Endothelial cell (in vitro differentiated cells): ENCODE data around the gene AQP2. TPM values are rescaled to one million over a fixed set of nuclear protein-coding genes. Genes with fewer than 3 reads are reported as not detected.

Experiments
- DNase-seq: peaks from one replicate; pipeline ENCODE4 v3.0.0; 2021; ENCODE audit warnings: low spot score
- H3K27ac Mint-ChIP-seq: one replicate; pipeline ENCODE4 v1.8.0; 2021; ENCODE audit warnings: mixed read lengths, inconsistent platforms; ENCODE audit not compliant: unreplicated experiment
- H3K27me3 Mint-ChIP-seq: one replicate; pipeline ENCODE4 v1.8.0; 2021; ENCODE audit warnings: mild to moderate bottlenecking, moderate library complexity, mixed read lengths, inconsistent platforms; ENCODE audit not compliant: unreplicated experiment
- H3K36me3 Mint-ChIP-seq: one replicate; pipeline ENCODE4 v1.8.0; 2021; ENCODE audit warnings: mild to moderate bottlenecking, low read depth, mixed read lengths, inconsistent platforms; ENCODE audit not compliant: unreplicated experiment
- H3K4me1 Mint-ChIP-seq: one replicate; pipeline ENCODE4 v1.8.0; 2021; ENCODE audit warnings: mild to moderate bottlenecking, mixed read lengths, inconsistent platforms; ENCODE audit not compliant: unreplicated experiment
- H3K4me3 Mint-ChIP-seq: one replicate; pipeline ENCODE4 v1.8.0; 2021; ENCODE audit warnings: mild to moderate bottlenecking, mixed read lengths, inconsistent platforms; ENCODE audit not compliant: unreplicated experiment
- H3K9me3 Mint-ChIP-seq: one replicate; pipeline ENCODE4 v1.8.0; 2021; ENCODE audit warnings: mixed read lengths, inconsistent platforms; ENCODE audit not compliant: unreplicated experiment
- CTCF ChIP-seq: fragments of 200-600 bp; sonication (generic); IDR thresholded peaks from one replicate; pipeline ENCODE4 v1.5.0; 2021; ENCODE audit warnings: antibody characterized with exemption; ENCODE audit not compliant: unreplicated experiment
- total RNA-seq: library from RNA; stranded (reverse); fragmentation: NEBNext Ultra II Directional; extraction: Animal tissue kit (Norgen Biotek cat#: 25700); gene quantifications from one replicate; pipeline ENCODE4 v1.2.1, GENCODE V29; 2021; ENCODE audit not compliant: unreplicated experiment

Gene AQP2
- total RNA-seq, 1 donor from 2014 or later = 0.05 TPM

DNA sequence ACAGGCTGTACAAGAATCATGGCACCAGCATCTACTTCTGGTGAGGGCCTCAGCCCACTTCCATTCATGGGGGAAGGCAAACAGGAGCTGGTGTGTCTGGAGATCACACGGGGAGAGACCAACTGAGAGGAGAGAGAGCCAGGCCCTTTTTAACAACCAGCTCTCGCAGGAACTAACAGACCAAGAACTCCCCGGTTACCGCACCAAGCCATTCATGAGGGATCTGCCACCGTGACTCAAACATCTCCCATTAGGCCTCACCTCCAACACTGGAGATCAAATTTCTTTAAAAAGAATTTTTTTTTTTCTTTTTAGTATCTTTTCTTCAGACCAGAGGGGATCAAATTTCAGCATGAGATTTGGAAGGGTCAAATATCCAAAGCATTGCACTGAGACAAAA lies 16.7 kb upstream of the AQP2 start:
- H3K4me1 Mint-ChIP-seq = no peaks in the 10 kb centered on the region
- H3K27ac Mint-ChIP-seq = no peak overlapping the region
- no peaks in the 10 kb centered on the region for H3K36me3 Mint-ChIP-seq

GRCh38 chr12:49934505-49934904 lies 16.0 kb upstream of the AQP2 start:
- Mint-ChIP-seq H3K36me3 (no peaks in the 10 kb centered on the region), H3K27ac (no peak overlapping the region), H3K27me3 (peaks cover 2% of the 10 kb centered on the region), H3K4me3 (no peak overlapping the region), H3K9me3 (no peaks in the 10 kb centered on the region), H3K4me1 (no peaks in the 10 kb centered on the region)
- no peak for DNase-seq
- no peak for TF ChIP-seq CTCF

More for the DNA sequence above, 16.7 kb upstream of the AQP2 start:
- H3K27me3 Mint-ChIP-seq = peaks cover 2% of the 10 kb centered on the region
- no peak overlapping the region for H3K4me3 Mint-ChIP-seq
- no peak for DNase-seq
- H3K9me3 Mint-ChIP-seq = no peaks in the 10 kb centered on the region
- TF ChIP-seq CTCF = no peak

DNA sequence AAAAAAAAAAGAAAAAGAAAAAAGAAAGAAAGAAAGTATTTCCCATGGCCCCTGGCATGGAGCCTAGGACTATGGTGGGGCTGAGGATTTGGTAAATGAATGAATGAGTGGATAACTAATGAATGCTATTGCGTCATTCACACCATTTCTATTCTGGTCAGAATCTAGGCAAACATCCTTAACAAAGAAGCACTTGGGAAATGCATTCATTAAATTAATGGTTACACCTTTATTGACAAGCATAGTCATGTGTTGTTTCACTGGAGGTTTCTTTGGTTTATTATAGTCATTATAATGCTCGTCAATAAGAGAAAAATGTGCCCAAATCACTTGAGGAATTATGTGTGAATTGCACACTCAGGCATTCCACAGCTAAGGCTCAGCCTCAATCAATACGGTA lies 13.6 kb upstream of the AQP2 start:
- Mint-ChIP-seq H3K27ac (no peak overlapping the region), H3K9me3 (no peaks in the 10 kb centered on the region), H3K27me3 (peaks cover 4% of the 10 kb centered on the region), H3K36me3 (no peaks in the 10 kb centered on the region), H3K4me1 (no peaks in the 10 kb centered on the region), H3K4me3 (no peak overlapping the region)
- no peak for TF ChIP-seq CTCF
- no peak for DNase-seq

DNA sequence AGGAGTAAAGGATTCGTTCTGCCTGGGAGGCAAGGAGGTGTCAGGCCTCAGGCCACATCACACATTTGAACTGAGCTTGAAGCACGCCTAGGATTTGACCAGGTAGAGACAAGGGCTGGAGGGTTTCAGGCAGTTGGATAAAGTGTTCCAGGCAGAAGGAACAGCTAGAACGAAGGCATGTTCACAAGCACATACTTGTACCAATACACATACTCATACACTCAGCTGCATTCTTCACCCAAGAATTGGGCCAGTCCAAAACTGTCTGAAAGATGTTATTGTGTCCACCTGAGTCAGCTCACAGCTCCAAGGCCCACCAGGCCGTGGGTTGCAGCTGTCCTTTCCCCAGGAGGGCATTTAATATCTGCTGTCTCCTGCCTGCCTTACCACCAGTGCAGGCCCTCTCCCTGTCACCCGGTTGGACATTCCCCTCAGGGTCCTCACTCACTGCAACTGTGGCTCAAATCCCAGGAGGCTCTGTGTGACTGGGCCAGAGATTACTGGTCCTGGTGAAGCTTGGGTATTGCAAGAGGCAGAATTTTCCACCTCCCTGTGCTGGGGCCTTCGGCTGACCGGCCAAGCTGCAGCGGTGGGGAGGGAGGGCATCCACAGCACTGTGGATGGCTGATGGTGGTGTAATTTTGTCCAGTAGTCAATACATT lies 12.8 kb upstream of the AQP2 start:
- H3K27me3 Mint-ChIP-seq = peaks cover 4% of the 10 kb centered on the region
- TF ChIP-seq CTCF = no peak
- peaks cover 4% of the 10 kb centered on the region for H3K4me1 Mint-ChIP-seq
- H3K36me3 Mint-ChIP-seq = no peaks in the 10 kb centered on the region
- H3K4me3 Mint-ChIP-seq = no peak overlapping the region
- no peaks in the 10 kb centered on the region for H3K9me3 Mint-ChIP-seq
- DNase-seq = no peak
- H3K27ac Mint-ChIP-seq = no peak overlapping the region

GRCh38 chr12:49939307-49939706 lies 11.2 kb upstream of the AQP2 start:
- H3K4me1 Mint-ChIP-seq = peaks cover 7% of the 10 kb centered on the region
- no peak for TF ChIP-seq CTCF
- no peaks in the 10 kb centered on the region for H3K36me3 Mint-ChIP-seq
- no peak for DNase-seq
- no peak overlapping the region for H3K27ac Mint-ChIP-seq
- H3K4me3 Mint-ChIP-seq = no peak overlapping the region
- H3K9me3 Mint-ChIP-seq = no peaks in the 10 kb centered on the region
- peaks cover 4% of the 10 kb centered on the region for H3K27me3 Mint-ChIP-seq
